Aorta (tissue), 5 donors: Measurements from ENCODE around the gene RNASE8. TPM values are rescaled to one million over a fixed set of nuclear protein-coding genes. Genes with fewer than 3 reads are reported as not detected.

ENCODE experiments used
- ATAC-seq: fragments of 200-7000 bp; cut with Tn5 transposase; one replicate; pipeline ENCODE4 v1.9.1; 2022; ENCODE audit warnings: moderate library complexity; ENCODE audit not compliant: low FRiP score
- DNase-seq, 2 donors: peaks; one replicate each; pipeline ENCODE4 v3.0.0-alpha.2; 2020
- H3K27ac ChIP-seq, 2 donors: one replicate each; pipeline ENCODE4 v1.5.1; 2013; ENCODE audit warnings: low read length in 2 of 2, mild to moderate bottlenecking in 2 of 2, moderate library complexity in 2 of 2, control low read depth in 1 of 2, inconsistent platforms in 1 of 2, low read depth in 1 of 2
- H3K27me3 ChIP-seq, 2 donors: one replicate each; pipeline ENCODE4 v1.6.1; 2013; ENCODE audit warnings: control low read depth in 1 of 2, low read length in 1 of 2, mild to moderate bottlenecking in 1 of 2, moderate library complexity in 1 of 2; ENCODE audit not compliant: insufficient read depth in 2 of 2, control insufficient read depth in 1 of 2
- H3K36me3 ChIP-seq, 2 donors: one replicate each; pipeline ENCODE4 v1.6.1; 2013; ENCODE audit warnings: control low read depth in 1 of 2, low read length in 1 of 2, mild to moderate bottlenecking in 1 of 2; ENCODE audit not compliant: insufficient read depth in 2 of 2, control insufficient read depth in 1 of 2
- H3K4me1 ChIP-seq, 2 donors: one replicate each; pipeline ENCODE4 v1.6.1; 2013; ENCODE audit warnings: low read length in 2 of 2, control low read depth in 1 of 2, mild to moderate bottlenecking in 1 of 2, moderate library complexity in 1 of 2; ENCODE audit not compliant: insufficient read depth in 2 of 2, control insufficient read depth in 1 of 2
- H3K4me3 ChIP-seq, 2 donors: one replicate each; pipeline ENCODE4 v1.5.1; 2013; ENCODE audit warnings: low read length in 2 of 2, control low read depth in 1 of 2, mild to moderate bottlenecking in 1 of 2
- H3K9me3 ChIP-seq: one replicate; pipeline ENCODE4 v1.6.1; 2013; ENCODE audit warnings: mild to moderate bottlenecking, low read length; ENCODE audit not compliant: control insufficient read depth
- WGBS, 2 donors: extraction: QIAGEN DNeasy Blood & Tissue Kit; methylation state at CpG; one replicate each; pipeline ENCODE4 v1.1.7; 2013; 5-methylcytosine and 5-hydroxymethylcytosine counted together
- intact Hi-C, 2 donors: fragments of 100-400 bp; cut with DNase I; formaldehyde crosslinking; loops; one replicate each; pipeline versions ENCODE4 v1.14.2 to v1.15.0; 2022
- polyA plus RNA-seq, 2 donors: library from polyadenylated mRNA; stranded (reverse); fragments of 200-250 nt; gene quantifications; one replicate each; pipeline ENCODE4 v1.2.3, GENCODE V29; 2013
- total RNA-seq, 2 donors: library from RNA; stranded (reverse); fragmentation: NEBNext Ultra II Directional; extraction: Animal tissue kit (Norgen Biotek cat#: 25700); gene quantifications; one replicate each; pipeline ENCODE4 v1.2.1, GENCODE V29; 2021
- donor health status: healthy with polysubstance abuse.
- donor health status: Bipolar disorder and iron deficiency.
- donor health status: DM: no; HTN: no; CAD: no.
- donor health status: DM: no; HTN: no; CAD: no.
- donor health status: DM: yes; HTN: yes; CAD: no.

The RNASE8 gene
- total and polyA plus RNA-seq, 4 donors = 1.00 TPM; not detected in 3

GRCh38 chr14:21042918-21043317 lies 14.7 kb upstream of the RNASE8 start:
- H3K27me3 ChIP-seq = no peaks in the 10 kb centered on the region
- H3K36me3 ChIP-seq = no peaks in the 10 kb centered on the region
- ATAC-seq (no peak), DNase-seq (no peak)
- intact Hi-C loops = loop anchor here in 1 of 2 donors (5.0 kb wide), 1 partner anchor 41 kb away; no protein-coding TSS in a partner anchor
- WGBS, 2 donors = 35 to 40% methylated on average over 8 of the region's 8 CpGs
- no peak overlapping the region for H3K27ac ChIP-seq
- no peaks in the 10 kb centered on the region for H3K9me3 ChIP-seq
- H3K4me3 ChIP-seq = no peak overlapping the region
- H3K4me1 ChIP-seq = no peaks in the 10 kb centered on the region

- DNase-seq (no peak), ATAC-seq (no peak)
- Histone ChIP-seq H3K4me3 (no peak overlapping the region), H3K27ac (no peak overlapping the region), H3K9me3 (no peaks in the 10 kb centered on the region), H3K27me3 (no peaks in the 10 kb centered on the region), H3K4me1 (no peaks in the 10 kb centered on the region), H3K36me3 (no peaks in the 10 kb centered on the region)
- WGBS, 2 donors = 65 to 70% methylated on average over 2 of the region's 2 CpGs
- intact Hi-C loops = loop anchor here in 1 of 2 donors (5.0 kb wide), 1 partner anchor 41 kb away; no protein-coding TSS in a partner anchor
Measured at GRCh38 chr14:21043387-21043973, 14.1 kb upstream of the RNASE8 start.

DNA sequence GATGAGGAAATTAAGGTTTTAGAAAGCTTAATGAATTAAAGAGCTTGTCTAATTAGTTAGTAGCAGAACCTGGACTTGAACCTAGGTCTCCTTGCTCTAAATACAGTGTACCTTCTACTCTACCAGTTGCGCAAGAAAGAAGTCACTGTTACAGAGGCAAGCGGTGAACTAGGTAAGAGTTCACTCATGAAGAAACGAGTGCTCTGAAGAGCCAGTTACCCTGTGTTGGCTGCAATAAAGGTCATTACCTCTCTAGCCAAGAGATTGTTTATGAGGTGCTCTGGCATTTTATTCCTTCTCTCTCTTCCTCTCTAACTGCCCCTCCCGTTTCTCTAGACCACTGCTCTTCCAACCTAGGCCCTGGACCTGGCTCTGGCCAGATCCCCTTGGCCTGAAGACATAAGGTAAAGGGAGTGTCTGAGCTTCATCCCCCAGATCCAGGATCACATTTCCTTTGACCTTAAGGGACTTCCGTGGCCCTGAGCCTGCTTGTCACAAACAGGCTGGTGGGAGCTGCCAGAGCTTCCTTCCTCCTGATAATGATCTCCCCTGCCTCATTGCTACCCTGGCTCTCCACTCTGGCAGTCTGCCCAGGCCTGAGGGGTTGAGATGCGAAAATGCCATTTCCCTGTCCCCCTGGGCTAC lies 13.5 kb upstream of the RNASE8 start:
- no peaks in the 10 kb centered on the region for H3K9me3 ChIP-seq
- ATAC-seq (no peak), DNase-seq (no peak)
- no peaks in the 10 kb centered on the region for H3K36me3 ChIP-seq
- intact Hi-C loops = loop anchor here in 1 of 2 donors (5.0 kb wide), 1 partner anchor 42 kb away; no protein-coding TSS in a partner anchor
- 64 to 66% methylated on average over 6 of the region's 6 CpGs for WGBS, 2 donors
- H3K4me3 ChIP-seq = no peak overlapping the region
- no peak overlapping the region for H3K27ac ChIP-seq
- H3K4me1 ChIP-seq = no peaks in the 10 kb centered on the region
- H3K27me3 ChIP-seq = no peaks in the 10 kb centered on the region

DNA sequence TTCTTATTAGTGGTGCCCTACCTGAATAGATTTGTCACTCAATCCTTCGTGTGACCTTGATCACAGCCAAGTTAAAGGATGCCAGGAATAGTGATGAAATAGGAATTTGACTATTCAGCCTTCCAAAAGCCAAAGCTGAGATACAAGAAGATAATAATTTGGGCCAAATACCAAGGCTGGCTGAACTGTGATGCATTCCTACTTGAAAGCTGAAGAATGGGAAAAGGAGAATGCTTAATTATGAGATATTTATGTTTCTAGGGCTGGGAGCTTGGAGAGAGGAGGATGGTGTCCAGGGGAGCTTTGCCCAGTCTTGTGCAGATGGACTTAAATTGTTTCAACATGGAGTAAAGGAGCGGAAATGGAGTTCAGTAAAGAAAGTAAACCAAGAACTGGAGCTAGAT lies 10.2 kb upstream of the RNASE8 start:
- WGBS, 2 donors = 59% methylated on average over 2 of the region's 2 CpGs
- ATAC-seq (no peak), DNase-seq (no peak)
- Histone ChIP-seq H3K36me3 (no peaks in the 10 kb centered on the region), H3K4me3 (no peak overlapping the region), H3K27ac (no peak overlapping the region), H3K27me3 (no peaks in the 10 kb centered on the region), H3K4me1 (no peaks in the 10 kb centered on the region), H3K9me3 (no peaks in the 10 kb centered on the region)
- intact Hi-C loops = no loop called here

DNA sequence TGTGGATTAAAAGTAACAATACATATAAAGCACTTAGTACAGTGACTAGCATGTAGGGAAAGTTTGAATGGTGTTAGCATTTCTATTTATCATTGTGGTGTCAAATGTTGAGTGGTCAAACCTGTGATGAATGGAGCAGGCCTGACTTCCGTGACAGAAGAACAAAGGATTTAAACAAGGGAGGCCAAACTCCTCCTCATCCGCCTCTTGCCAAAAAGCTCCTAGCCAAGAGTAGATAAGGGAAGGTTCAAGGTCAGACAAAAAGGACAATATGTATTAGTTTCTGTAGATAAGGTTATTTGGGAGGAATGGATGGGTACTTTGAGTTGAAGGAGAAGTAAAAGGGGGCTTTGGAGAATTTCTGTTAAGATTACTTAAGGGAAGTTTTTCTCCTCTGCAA lies 9.0 kb upstream of the RNASE8 start:
- H3K27me3 ChIP-seq = no peaks in the 10 kb centered on the region
- 74 to 76% methylated on average over 2 of the region's 2 CpGs for WGBS, 2 donors
- DNase-seq = no peak
- H3K27ac ChIP-seq = no peak overlapping the region
- H3K36me3 ChIP-seq = no peaks in the 10 kb centered on the region
- intact Hi-C loops = no loop called here
- no peak overlapping the region for H3K4me3 ChIP-seq
- ATAC-seq = no peak
- no peaks in the 10 kb centered on the region for H3K9me3 ChIP-seq
- no peaks in the 10 kb centered on the region for H3K4me1 ChIP-seq

GRCh38 chr14:21049271-21049673 lies 8.3 kb upstream of the RNASE8 start:
- no peak overlapping the region for H3K27ac ChIP-seq
- no peaks in the 10 kb centered on the region for H3K27me3 ChIP-seq
- H3K4me1 ChIP-seq = no peaks in the 10 kb centered on the region
- ATAC-seq (no peak), DNase-seq (no peak)
- intact Hi-C loops = no loop called here
- H3K9me3 ChIP-seq = no peaks in the 10 kb centered on the region
- WGBS, 2 donors = 70 to 76% methylated on average over 3 of the region's 3 CpGs
- no peaks in the 10 kb centered on the region for H3K36me3 ChIP-seq
- no peak overlapping the region for H3K4me3 ChIP-seq

- Histone ChIP-seq H3K4me3 (no peak overlapping the region), H3K27me3 (no peaks in the 10 kb centered on the region), H3K9me3 (no peaks in the 10 kb centered on the region), H3K4me1 (no peaks in the 10 kb centered on the region), H3K27ac (no peak overlapping the region), H3K36me3 (no peaks in the 10 kb centered on the region)
- DNase-seq = no peak
- no peak for ATAC-seq
- intact Hi-C loops = no loop called here
- WGBS, 2 donors = 69 to 79% methylated on average over 3 of the region's 3 CpGs
Measured at GRCh38 chr14:21050597-21050996, 7.0 kb upstream of the RNASE8 start.

DNA sequence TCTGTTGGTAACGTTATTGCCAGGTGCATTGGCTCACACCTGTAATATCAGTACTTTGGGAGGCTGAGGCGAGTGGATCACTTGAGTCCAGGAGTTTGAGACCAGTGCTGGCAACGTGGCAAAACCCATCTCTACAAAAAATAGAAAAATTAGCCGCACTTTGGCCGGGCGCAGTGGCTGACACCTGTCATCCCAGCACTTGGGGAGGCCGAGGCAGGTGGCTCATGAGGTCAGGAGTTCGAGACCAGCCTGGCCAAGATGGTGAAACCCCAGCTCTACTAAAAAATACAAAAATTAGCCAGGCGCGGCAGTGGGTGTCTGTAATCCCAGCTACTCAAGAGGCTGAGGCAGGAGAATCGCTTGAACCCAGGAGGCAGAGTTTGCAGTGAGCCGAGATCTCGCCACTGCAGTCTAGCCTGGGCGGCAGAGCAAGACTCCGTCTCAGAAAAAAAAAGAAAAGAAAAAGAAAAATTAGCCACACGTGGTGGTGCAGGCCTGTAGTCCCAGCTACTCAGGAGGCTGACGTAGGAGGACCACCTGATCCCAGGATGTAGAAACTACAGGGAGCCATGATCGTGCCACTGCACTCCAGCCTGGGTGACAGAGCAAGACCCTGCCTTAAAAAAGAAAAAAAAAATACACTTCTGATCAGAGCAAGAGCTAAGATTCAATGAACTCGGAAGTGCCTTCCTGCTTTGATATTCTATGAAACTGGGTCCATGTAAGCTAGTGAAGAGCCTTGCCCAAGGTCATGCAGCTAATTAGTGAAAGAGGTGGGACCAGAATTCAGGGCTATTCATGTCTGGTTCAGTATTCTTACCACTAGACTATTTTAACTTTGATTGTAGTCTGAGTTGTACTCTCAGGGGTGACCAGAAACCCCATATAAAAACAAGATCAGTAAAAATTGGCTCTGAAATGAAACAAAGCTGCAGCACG lies 4.2 kb upstream of the RNASE8 start:
- WGBS, 2 donors = 91 to 93% methylated on average over 20 of the region's 20 CpGs
- intact Hi-C loops = no loop called here
- Histone ChIP-seq H3K4me3 (no peak overlapping the region), H3K36me3 (no peaks in the 10 kb centered on the region), H3K9me3 (no peaks in the 10 kb centered on the region), H3K4me1 (no peaks in the 10 kb centered on the region), H3K27ac (no peak overlapping the region), H3K27me3 (no peaks in the 10 kb centered on the region)
- ATAC-seq (no peak), DNase-seq (no peak)
